Colonic mucosa (tissue), 4 donors: ENCODE measurements around the gene COL13A1. TPM values are rescaled to one million over a fixed set of nuclear protein-coding genes. Genes with fewer than 3 reads are reported as not detected.

Experiments used
- DNase-seq: peaks from one replicate; pipeline ENCODE4 v3.0.0-alpha.2; 2020
- H3K27ac ChIP-seq: fragments of 200-600 bp; one replicate; pipeline ENCODE4 v1.8.0; 2021
- H3K27me3 ChIP-seq: fragments of 200-600 bp; one replicate; pipeline ENCODE4 v1.8.0; 2021
- H3K36me3 ChIP-seq: fragments of 200-600 bp; one replicate; pipeline ENCODE4 v1.8.0; 2021
- H3K4me1 ChIP-seq: fragments of 200-600 bp; one replicate; pipeline ENCODE4 v1.8.0; 2021; ENCODE audit warnings: mild to moderate bottlenecking
- H3K4me3 ChIP-seq: fragments of 200-600 bp; one replicate; pipeline ENCODE4 v1.8.0; 2021
- H3K9ac ChIP-seq, 2 donors: one replicate each; pipeline ENCODE4 v1.7.0; 2013; ENCODE audit warnings: control low read depth in 2 of 2, low read depth in 2 of 2, low read length in 2 of 2
- H3K9me3 ChIP-seq: fragments of 200-600 bp; one replicate; pipeline ENCODE4 v1.8.0; 2021
- CTCF ChIP-seq: fragments of 200-600 bp; IDR thresholded peaks from one replicate; pipeline ENCODE4 v1.8.0; 2022; ENCODE audit warnings: antibody characterized with exemption, mild to moderate bottlenecking
- intact Hi-C: fragments of 100-400 bp; cut with DNase I; formaldehyde crosslinking; loops from one replicate; pipeline ENCODE4 v1.14.1; 2022
- total RNA-seq, 2 donors: library from RNA; stranded (reverse); fragmentation: NEBNext Ultra II Directional in 1 of 2; extraction: Animal tissue kit (Norgen Biotek cat#: 25700) in 1 of 2; gene quantifications; one replicate each; pipeline ENCODE4 v1.2.1, GENCODE V29; 2021
- donor health status: healthy.
- donor health status: DM: no; HTN: no; CAD: no.
- donor health status: DM: no; HTN: no; CAD: no.

Gene COL13A1
- total RNA-seq = 1 to 10 TPM; 1.0 to 1.1 TPM

- DNase-seq = peak; percentile 41
- Histone ChIP-seq H3K4me3 (peak within 1 kb of the TSS; percentile 37), H3K9ac (peak within 1 kb of the TSS in 1 of 2 donors; percentile 6), H3K4me1 (peaks cover 12% of the 10 kb centered on the region), H3K9me3 (no peaks in the 10 kb centered on the region), H3K27ac (no peak within 1 kb of the TSS), H3K36me3 (no peaks in the 10 kb centered on the region), H3K27me3 (peaks cover 24% of the 10 kb centered on the region)
- TF ChIP-seq CTCF = peak; percentile 1
- intact Hi-C loops = no loop called here
These were observed at the start of gene COL13A1 for GRCh38 chr10:69801434-69802315. Gene COL13A1 (plus strand): TSS chr10:69801906. CDS start chr10:69802424, 518 bp downstream.

GRCh38 chr10:69752479-69752878, 49.2 kb upstream of the COL13A1 start:
- Histone ChIP-seq H3K9ac (no peak overlapping the region), H3K27me3 (no peaks in the 10 kb centered on the region), H3K36me3 (no peaks in the 10 kb centered on the region), H3K9me3 (no peaks in the 10 kb centered on the region), H3K27ac (no peak overlapping the region), H3K4me1 (no peaks in the 10 kb centered on the region), H3K4me3 (no peak overlapping the region)
- no peak for DNase-seq
- TF ChIP-seq CTCF = no peak
- intact Hi-C loops = no loop called here

- no peak for TF ChIP-seq CTCF
- DNase-seq = no peak
- H3K27ac ChIP-seq = no peak overlapping the region
- intact Hi-C loops = no loop called here
- no peaks in the 10 kb centered on the region for H3K27me3 ChIP-seq
- H3K4me3 ChIP-seq = no peak overlapping the region
- H3K4me1 ChIP-seq = no peaks in the 10 kb centered on the region
- H3K9ac ChIP-seq = no peak overlapping the region
- no peaks in the 10 kb centered on the region for H3K36me3 ChIP-seq
- H3K9me3 ChIP-seq = no peaks in the 10 kb centered on the region
These were observed 45.4 kb upstream of the COL13A1 start for GRCh38 chr10:69756279-69756678.

- intact Hi-C loops = no loop called here
- no peak for DNase-seq
- no peak overlapping the region for H3K27ac ChIP-seq
- no peaks in the 10 kb centered on the region for H3K4me1 ChIP-seq
- no peaks in the 10 kb centered on the region for H3K9me3 ChIP-seq
- no peak for TF ChIP-seq CTCF
- no peak overlapping the region for H3K9ac ChIP-seq
- no peaks in the 10 kb centered on the region for H3K36me3 ChIP-seq
- H3K27me3 ChIP-seq = no peaks in the 10 kb centered on the region
- no peak overlapping the region for H3K4me3 ChIP-seq
These were observed 44.5 kb upstream of the COL13A1 start for GRCh38 chr10:69757206-69757552.

GRCh38 chr10:69757553-69758309, 44.0 kb upstream of the COL13A1 start:
- intact Hi-C loops = no loop called here
- H3K36me3 ChIP-seq = no peaks in the 10 kb centered on the region
- H3K9ac ChIP-seq = no peak overlapping the region
- H3K4me1 ChIP-seq = no peaks in the 10 kb centered on the region
- no peaks in the 10 kb centered on the region for H3K9me3 ChIP-seq
- no peaks in the 10 kb centered on the region for H3K27me3 ChIP-seq
- no peak overlapping the region for H3K4me3 ChIP-seq
- no peak overlapping the region for H3K27ac ChIP-seq
- no peak for DNase-seq
- TF ChIP-seq CTCF = no peak
